NCI-H460 (cell line): ENCODE results near the gene IRS1. TPM values are rescaled to one million over a fixed set of nuclear protein-coding genes. Genes with fewer than 3 reads are reported as not detected.
"Not testable (repeated sequence)": the region's sequence is repeated elsewhere in the genome, so short reads cannot be mapped to it uniquely, and the experiment has no call there.

ENCODE experiments used
- DNase-seq: peaks from one replicate; pipeline ENCODE4 v3.0.0-alpha.2; 2016; ENCODE audit warnings: low read depth; ENCODE audit errors: extremely low read depth
- polyA plus RNA-seq: library from polyadenylated mRNA; depleted of rRNA; stranded (reverse); fragments of >200 nt; gene quantifications from 2 replicates; pipeline ENCODE4 v1.2.3, GENCODE V29; 2014; cell fraction: nucleus; rRNA removed
- total RNA-seq: library from RNA; depleted of rRNA; stranded (reverse); fragments of >200 nt; shearing (Covaris generic); gene quantifications from 2 replicates; pipeline ENCODE4 v1.2.3, GENCODE V29; 2014; rRNA removed

Gene IRS1
- total RNA-seq: 9.9 and 10.4 TPM in 2 replicates
- polyA plus RNA-seq: 4.9 and 5.0 TPM in 2 replicates

DNA sequence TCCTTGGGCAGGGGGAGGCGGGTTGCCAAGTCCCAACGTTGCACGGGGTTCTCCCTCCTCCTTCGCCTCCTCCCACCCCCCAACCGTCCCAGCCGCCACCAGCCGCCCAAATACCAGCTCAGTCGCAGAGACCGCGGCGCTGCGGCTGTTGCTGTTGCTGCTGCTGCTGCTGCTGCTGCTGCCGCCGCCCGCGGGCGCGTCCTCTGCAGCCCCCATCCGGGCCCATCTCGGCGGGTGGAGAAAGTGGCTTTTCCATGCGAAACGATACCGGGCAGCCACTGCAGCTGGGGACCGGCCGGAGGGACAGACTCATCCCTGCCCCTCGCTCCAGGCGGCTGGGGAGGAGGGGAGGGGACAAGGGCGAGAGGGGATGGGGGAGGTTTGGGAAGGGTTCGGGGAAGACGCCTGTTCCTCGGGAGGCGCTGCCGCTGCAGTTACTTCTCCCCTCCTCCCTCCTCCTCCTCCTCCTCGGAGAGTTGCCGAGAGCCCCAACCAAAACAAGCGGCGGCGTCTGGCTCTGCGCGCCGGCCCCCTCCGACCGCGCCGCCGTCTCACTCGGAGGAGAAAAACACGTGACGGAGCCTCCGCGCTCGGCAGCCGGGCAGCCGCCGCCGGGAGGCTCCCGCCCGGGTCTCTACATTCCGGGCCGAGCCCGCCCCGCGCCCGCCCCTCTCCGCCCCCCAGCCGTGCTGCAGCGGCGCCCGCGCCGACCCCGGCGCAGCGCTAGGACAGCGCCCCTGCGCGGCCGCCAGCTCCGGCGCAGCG, at the start of gene IRS1:
Gene IRS1 (minus strand): TSS at position 610 of the 765 bp plus-strand sequence. CDS start 1,082 bp downstream, outside the sequence.
- DNase-seq: peak; percentile 53

- no peak for DNase-seq
Observed at GRCh38 chr2:226849349-226849748, 49.7 kb upstream of the IRS1 start.

DNA sequence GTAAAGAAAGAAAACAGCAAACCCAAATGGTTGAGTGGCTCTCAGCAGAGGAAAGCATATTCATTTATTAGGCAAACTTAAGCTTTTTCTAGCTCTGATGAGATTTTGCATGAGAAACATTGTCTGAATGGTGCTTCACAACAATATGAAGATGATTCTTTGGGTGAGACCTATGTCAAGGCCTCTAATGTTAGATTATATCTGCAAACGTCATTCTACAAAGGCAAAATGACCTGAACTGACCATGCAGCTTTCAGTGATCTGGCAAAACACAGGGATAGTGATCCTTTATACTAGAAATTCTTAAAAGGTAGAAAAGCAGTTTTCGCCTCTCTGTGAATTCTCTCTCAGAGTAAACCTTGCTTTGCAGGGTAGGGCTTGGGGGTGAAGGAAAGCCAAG, 47.9 kb upstream of the IRS1 start:
- no peak for DNase-seq

DNA sequence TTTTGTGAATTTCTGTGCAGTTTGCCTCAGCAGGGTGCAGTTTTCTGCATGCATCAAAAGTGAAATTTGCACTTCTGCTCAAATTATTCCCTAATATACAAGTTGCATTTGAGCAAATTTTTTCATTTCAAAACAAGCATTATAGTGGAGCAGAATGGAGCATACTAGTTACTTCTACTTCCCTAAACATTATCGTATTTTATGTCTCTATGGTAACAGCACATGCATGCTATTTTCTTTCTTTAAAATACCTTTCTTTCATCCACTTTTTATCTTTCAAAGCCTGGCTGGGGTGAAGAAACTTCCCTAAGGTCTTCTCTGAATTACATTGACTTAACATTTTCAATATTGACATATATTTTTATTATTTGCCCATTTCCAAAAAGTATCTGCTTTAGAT, 47.5 kb upstream of the IRS1 start:
- no peak for DNase-seq

DNA sequence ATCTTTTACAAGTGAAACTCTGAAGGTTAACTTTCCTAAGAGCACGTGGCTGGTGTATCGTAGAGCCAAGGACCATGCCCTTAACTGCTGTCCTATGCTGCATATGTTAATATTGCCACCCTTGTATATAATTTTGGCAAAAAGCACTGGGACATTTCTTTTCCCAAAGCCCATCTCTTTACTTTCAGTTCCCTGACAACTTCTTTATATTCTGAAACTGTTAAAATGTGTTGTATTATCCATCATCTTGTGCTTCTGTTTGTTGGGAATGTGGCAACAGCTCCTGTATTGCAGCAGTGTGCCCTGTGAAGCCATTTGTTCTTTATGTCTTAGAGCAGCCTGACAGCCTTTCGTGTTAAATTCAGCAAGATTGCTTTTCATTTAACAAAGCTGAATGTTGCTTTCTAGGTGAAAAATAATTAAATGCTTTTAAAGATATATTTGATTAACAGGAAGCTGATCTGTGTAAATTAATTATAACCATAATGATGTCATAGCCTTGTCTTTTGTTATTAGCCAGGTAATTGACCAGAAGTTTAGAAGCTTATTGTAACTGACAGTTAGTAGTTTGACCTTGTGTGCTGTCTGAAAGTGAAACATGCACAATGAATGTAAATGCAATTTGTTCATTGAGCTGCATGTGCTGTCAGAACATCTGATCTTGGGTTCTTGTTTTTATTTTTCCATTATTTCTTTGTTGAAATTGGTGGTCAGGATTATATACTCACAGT, 45.9 kb upstream of the IRS1 start:
- no peak for DNase-seq

DNA sequence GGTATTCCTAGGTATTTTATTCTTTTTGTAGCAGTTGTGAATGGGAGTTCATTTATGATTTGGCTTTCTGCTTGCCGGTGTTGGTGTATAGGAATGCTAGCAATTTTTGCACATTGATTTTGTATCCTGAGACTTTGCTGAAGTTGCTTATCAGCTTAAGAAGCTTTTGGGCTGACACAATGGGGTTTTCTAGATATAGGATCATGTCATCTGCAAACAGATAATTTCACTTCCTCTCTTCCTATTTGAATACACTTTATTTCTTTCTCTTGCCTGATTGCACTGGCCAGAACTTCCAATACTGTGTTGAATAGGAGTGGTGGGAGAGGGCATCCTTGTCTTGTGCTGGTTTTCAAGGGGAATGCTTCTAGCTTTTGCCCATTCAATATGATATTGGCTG, 43.4 kb upstream of the IRS1 start:
- DNase-seq: not testable (repeated sequence)

DNA sequence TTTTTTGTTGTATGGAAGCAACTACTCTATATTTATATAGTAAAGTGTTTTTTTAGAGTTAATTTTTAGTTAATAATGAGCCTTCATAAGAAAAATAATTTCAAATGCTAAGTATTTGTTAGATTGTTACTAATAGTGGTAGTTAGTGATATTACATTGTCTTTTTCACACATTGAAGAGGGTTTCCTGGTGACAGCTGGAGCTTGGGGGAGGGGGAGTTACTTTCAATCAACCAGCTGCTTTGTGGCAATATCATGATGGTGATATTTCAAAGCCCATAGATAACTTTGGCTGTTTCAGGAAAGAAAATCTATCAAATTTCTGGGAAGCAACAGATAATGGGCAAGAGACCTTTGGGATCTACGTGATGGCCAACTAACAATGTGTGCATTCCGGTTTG, 40.3 kb upstream of the IRS1 start:
- DNase-seq: no peak

DNA sequence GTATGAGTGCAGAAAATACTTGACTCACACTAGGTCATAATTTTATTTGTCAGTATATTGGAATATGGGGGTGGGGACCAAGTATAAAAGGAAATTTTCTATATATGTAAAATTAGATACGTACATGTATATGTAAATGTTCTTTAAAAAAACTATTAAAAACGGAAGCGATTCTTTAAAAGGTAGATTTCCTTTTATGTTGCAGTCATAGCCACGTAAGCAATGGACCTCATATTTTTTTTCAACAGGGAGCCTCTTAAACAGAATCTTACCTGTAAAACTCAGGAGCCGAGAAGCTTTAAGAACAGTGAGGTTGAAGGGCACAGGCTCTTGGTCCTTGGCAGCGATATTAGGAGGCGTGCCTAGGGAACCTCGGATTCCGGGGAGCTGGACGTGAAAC, 39.5 kb upstream of the IRS1 start:
- DNase-seq: no peak

DNA sequence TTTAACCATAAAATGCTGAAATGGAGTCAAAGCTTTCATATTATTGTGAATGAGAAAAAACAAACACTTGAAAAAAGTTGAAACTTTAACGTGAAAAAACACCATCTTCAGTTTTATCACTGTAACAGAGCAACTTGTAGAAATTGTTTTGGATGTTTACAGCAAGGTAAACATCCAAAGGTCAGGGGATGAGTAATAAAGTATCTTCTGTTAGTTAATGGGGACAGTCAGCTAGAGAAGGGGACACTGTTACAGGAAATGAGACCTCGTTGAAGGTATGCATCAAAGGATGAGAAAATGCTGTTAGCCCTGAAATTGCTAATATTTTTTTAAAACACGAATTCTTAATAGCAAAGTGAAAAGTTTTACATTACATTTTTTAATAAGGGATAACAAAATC, 39.1 kb upstream of the IRS1 start:
- DNase-seq: peak; percentile 20

DNA sequence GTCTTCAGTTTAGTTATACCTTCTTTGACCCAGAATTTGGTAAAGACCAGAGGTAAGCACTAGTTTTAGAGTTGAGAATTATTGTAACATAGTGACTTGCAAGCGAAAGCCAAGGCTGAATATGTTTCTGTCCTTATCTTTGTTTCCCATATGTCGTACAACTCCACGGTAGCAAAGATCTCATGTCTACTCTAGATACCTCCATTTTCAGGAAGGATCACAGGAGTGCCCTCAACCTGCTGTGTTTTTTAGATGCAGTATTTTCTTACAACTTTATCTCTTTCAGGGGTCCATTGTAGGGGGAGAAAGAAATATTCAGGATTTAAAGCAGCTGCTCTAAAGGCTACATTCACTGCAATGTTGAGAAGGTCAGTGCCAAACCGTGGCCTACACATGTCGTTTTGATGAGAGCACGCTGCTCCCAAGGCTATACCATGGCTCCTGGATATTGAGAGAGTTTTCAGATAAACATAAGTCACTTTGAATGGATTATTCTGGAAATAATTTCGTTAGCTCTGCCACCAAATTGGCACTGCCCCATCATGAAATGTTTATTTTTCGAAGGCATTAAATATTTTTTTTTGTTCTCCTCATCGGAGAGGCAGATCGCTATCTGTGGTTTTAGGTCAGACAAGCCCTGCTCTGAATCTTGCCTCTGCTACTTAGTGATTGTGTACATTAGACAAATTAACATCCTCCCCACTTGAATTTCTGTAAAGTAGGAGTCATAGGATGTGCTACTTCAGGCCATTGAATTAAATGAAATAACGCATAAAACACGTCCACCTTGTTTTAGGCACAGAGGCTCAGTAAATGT, 38.4 kb upstream of the IRS1 start:
- DNase-seq: no peak

DNA sequence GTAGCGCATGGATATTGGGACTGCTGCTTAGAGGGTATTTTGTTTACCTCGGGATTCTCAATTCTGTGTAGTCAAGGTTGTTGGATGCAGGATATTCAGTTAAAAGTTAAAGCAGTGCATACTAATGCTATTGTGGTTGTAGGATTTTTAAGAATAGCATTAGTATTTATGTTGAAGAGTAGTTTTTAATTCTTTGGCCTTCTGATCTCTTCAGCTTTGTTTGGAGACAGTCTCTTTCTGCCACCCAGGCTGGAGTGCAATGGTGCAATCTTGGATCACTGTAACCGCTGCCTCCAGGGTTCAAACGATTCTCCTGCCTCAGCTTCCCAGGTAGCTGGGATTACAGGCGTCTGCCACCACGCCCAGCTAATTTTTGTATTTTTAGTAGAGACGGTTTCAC, 37.7 kb upstream of the IRS1 start:
- no peak for DNase-seq

GRCh38 chr2:226836548-226836885, 36.9 kb upstream of the IRS1 start:
- DNase-seq: no peak

DNA sequence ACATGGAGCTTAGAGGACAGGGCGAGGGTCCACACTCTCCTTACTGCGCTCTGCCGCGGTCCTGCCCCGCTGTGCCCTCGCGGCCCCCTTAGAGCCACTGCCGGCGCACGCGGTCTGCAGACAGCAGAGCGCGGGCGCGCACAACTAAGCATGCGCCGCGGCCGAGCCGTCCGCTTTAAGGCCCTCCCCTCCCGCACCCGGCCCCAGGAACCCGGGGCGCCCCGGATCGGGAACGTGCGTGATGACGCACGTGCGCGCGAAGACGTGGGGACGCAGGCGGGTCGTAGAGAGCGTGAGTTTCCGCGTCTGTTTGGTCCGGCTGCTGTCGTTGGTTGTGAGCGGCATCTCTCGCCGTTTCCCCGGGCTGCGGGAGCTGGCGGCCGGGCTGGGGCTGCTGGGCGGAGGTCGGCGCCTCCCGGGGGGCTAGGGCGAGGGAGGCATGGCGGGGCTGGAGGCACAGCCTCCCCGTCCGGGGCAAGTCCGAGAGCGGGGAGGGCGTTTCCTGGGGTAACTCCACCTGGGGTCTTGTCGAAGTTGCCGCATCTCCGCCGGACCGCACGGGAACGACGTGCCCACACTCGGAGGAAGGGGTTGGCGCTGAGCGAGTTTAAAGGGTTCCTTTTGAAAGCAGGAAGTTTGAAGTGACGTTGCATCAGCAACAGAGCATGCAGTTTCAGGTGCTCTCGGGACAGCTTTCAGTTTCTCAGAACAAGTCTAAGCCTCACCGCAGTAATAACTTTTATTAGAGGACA, 36.4 kb upstream of the IRS1 start, which contains the start of gene RHBDD1:
Gene RHBDD1 (plus strand): TSS at position 259 of the 752 bp plus-strand sequence. CDS start 28,640 bp downstream, outside the sequence.
- peak; percentile 95 for DNase-seq

DNA sequence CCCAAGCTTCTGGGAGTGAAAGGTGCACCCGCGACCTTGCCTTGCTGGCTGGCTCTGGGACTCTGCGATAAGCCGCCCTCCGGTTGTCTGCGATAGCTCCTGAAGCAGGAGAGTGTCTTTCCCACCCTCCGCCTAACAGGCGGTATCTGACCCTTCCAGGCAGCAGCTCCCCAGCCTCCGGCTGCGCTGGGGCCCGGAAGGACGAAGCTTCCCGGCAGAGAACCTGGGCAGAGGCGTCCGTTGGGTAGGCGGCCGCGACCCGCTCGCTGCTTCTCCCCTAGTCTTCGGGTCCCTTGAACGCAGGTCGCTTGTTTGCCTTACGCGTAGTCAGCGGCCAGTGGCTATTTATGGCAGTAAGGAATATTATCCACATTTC, 35.8 kb upstream of the IRS1 start:
- no peak for DNase-seq

GRCh38 chr2:226834880-226835279, 35.3 kb upstream of the IRS1 start:
- not testable (repeated sequence) for DNase-seq

GRCh38 chr2:226832061-226832460, 32.4 kb upstream of the IRS1 start:
- no peak for DNase-seq

DNA sequence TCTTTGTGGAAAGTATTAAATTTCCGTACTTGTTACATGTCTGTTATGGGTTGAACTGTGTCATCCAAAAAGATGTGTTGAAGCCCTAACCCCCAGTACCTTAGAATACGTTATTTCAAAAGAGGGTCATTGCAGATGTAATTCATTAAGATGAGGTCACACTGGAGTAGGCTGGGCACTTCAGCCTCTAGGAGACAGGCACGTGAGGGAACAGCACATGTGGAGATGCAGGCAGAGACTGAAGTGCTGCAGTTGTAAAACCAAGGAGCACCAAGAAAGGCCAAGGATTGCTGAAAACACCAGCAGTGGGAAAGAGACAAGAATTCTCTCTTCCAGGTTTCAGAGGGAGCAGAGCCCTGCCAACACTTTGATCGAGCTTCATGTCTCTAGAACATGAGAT, 31.6 kb upstream of the IRS1 start:
- no peak for DNase-seq

GRCh38 chr2:226829721-226830631, 30.4 kb upstream of the IRS1 start:
- DNase-seq: no peak

DNA sequence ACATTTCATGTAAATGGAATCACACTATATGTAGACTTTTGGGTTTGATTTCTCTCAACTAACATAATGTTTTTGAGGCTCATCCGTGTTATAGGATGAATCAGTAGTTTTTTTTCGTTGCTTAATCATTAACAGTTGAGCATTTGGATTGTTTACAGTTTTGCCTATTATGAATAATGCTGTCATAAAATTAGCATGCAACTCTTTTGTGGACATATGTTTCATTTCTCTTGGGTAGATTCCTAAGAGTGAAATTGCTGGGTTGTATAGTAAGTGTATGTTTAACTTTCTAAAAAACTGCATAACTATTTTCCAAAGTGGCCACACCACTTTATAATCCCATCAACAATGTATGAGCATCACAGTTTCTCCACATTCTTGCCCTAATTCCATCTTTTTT, 28.6 kb upstream of the IRS1 start:
- no peak for DNase-seq
